Cardiac fibroblast (primary cell): ENCODE data around the gene LBHD2.
A peak's percentile ranks its signal among the peaks of the same experiment; 100 is the strongest.

ENCODE experiments used
- DNase-seq, 2 donors: peaks; one replicate each; pipeline versions ENCODE4 v3.0.0 to v3.0.0-alpha.2; 2010; ENCODE audit warnings: low read depth in 2 of 2
- H3K4me3 ChIP-seq, 2 donors: replicated peaks in 1 of 2; 1 replicate in 1 of 2; 2 replicates in 1 of 2; pipeline ENCODE4 v1.5.1; 2011; ENCODE audit warnings: low read depth in 2 of 2, low read length in 2 of 2, mild to moderate bottlenecking in 2 of 2, moderate library complexity in 1 of 2
- CTCF ChIP-seq: IDR thresholded peaks from one replicate; pipeline ENCODE4 v1.5.1; 2011; ENCODE audit warnings: low read depth, mild to moderate bottlenecking, low read length, inconsistent platforms

The LBHD2 gene

GRCh38 chr14:103130965-103131364 lies 47.0 kb downstream of the LBHD2 start:
- no peak for TF ChIP-seq CTCF
- H3K4me3 ChIP-seq = no peak overlapping the region
- DNase-seq = peak; percentile 72 to 90

GRCh38 chr14:103131580-103131979 lies 47.6 kb downstream of the LBHD2 start:
- no peak for DNase-seq
- H3K4me3 ChIP-seq = no peak overlapping the region
- TF ChIP-seq CTCF = no peak

GRCh38 chr14:103132381-103133209 lies 48.6 kb downstream of the LBHD2 start:
- no peak for TF ChIP-seq CTCF
- no peak for DNase-seq
- H3K4me3 ChIP-seq = no peak overlapping the region

GRCh38 chr14:103133210-103134140 lies 49.5 kb downstream of the LBHD2 start:
- H3K4me3 ChIP-seq = no peak overlapping the region
- TF ChIP-seq CTCF = no peak
- no peak for DNase-seq

GRCh38 chr14:103134405-103134804 lies 50.4 kb downstream of the LBHD2 start:
- DNase-seq = no peak
- no peak overlapping the region for H3K4me3 ChIP-seq
- TF ChIP-seq CTCF = no peak

- H3K4me3 ChIP-seq = no peak overlapping the region
- no peak for DNase-seq
- TF ChIP-seq CTCF = no peak
Measured at GRCh38 chr14:103134919-103135318, 50.9 kb downstream of the LBHD2 start.
